H9 (cell line): Measurements from ENCODE around the gene CHSY3. TPM values are rescaled to one million over a fixed set of nuclear protein-coding genes. Genes with fewer than 3 reads are reported as not detected.

Experiments
- DNase-seq: peaks from one replicate; pipeline ENCODE4 v3.0.0-alpha.2; 2017
- H2AFZ ChIP-seq: one replicate; pipeline ENCODE4 v1.6.1; 2013; ENCODE audit warnings: mild to moderate bottlenecking, low read length, control low read depth, moderate library complexity
- H2AK5ac ChIP-seq: 2 replicates; pipeline ENCODE4 v1.6.1; 2013; ENCODE audit warnings: low read length, control low read depth, mixed read lengths; ENCODE audit not compliant: insufficient read length
- H2BK120ac ChIP-seq: one replicate; pipeline ENCODE4 v1.6.1; 2013; ENCODE audit warnings: low read depth, mild to moderate bottlenecking, low read length, control low read depth, inconsistent platforms; ENCODE audit not compliant: poor library complexity, severe bottlenecking
- H2BK12ac ChIP-seq: 2 replicates; pipeline ENCODE4 v1.6.1; 2013; ENCODE audit warnings: low read length, control low read depth, mixed read lengths, low read depth; ENCODE audit not compliant: insufficient read length
- H2BK15ac ChIP-seq: 2 replicates; pipeline ENCODE4 v1.6.1; 2013; ENCODE audit warnings: low read depth, low read length, control low read depth
- H2BK20ac ChIP-seq: one replicate; pipeline ENCODE4 v1.6.1; 2013; ENCODE audit warnings: low read depth, mild to moderate bottlenecking, low read length, control low read depth, inconsistent platforms; ENCODE audit not compliant: poor library complexity, severe bottlenecking
- H2BK5ac ChIP-seq: 2 replicates; pipeline ENCODE4 v1.6.1; 2013; ENCODE audit warnings: low read length, control low read depth, mixed read lengths; ENCODE audit not compliant: insufficient read length
- H3K14ac ChIP-seq: 2 replicates; pipeline ENCODE4 v1.6.1; 2013; ENCODE audit warnings: low read length, control low read depth; ENCODE audit not compliant: insufficient read depth
- H3K18ac ChIP-seq: 2 replicates; pipeline ENCODE4 v1.6.1; 2013; ENCODE audit warnings: low read depth, mild to moderate bottlenecking, mixed read lengths, low read length, control low read depth; ENCODE audit not compliant: insufficient read length
- H3K23ac ChIP-seq: 2 replicates; pipeline ENCODE4 v1.6.1; 2013; ENCODE audit warnings: low read length, control low read depth, mixed read lengths, low read depth; ENCODE audit not compliant: insufficient read length
- H3K23me2 ChIP-seq: 2 replicates; pipeline ENCODE4 v1.6.1; 2013; ENCODE audit warnings: low read depth, mild to moderate bottlenecking, mixed read lengths, low read length, control low read depth; ENCODE audit not compliant: insufficient read length, poor library complexity, severe bottlenecking
- H3K27ac ChIP-seq: 2 replicates; pipeline ENCODE4 v1.5.1; 2013; ENCODE audit warnings: low read length, control low read depth, mixed read lengths, low read depth; ENCODE audit not compliant: insufficient read length
- H3K27me3 ChIP-seq: 2 replicates; pipeline ENCODE4 v1.6.1; 2013; ENCODE audit warnings: low read length, control low read depth, inconsistent platforms; ENCODE audit not compliant: insufficient read depth
- H3K4ac ChIP-seq: 2 replicates; pipeline ENCODE4 v1.6.1; 2013; ENCODE audit warnings: low read depth, mild to moderate bottlenecking, control low read depth, inconsistent platforms, low read length, moderate library complexity
- H3K4me1 ChIP-seq: 2 replicates; pipeline ENCODE4 v1.6.1; 2013; ENCODE audit warnings: low read length, control low read depth, inconsistent platforms; ENCODE audit not compliant: insufficient read depth
- H3K4me2 ChIP-seq: 2 replicates; pipeline ENCODE4 v1.6.1; 2013; ENCODE audit warnings: low read length, control low read depth, mixed read lengths; ENCODE audit not compliant: insufficient read length, insufficient read depth
- H3K56ac ChIP-seq: 2 replicates; pipeline ENCODE4 v1.6.1; 2013; ENCODE audit warnings: low read depth, mild to moderate bottlenecking, mixed read lengths, low read length, control low read depth; ENCODE audit not compliant: insufficient read length
- H3K79me1 ChIP-seq: 2 replicates; pipeline ENCODE4 v1.6.1; 2013; ENCODE audit warnings: low read depth, mild to moderate bottlenecking, moderate library complexity, low read length, control low read depth, inconsistent platforms; ENCODE audit not compliant: insufficient read depth, poor library complexity, severe bottlenecking
- H3K79me2 ChIP-seq: 2 replicates; pipeline ENCODE4 v1.6.1; 2013; ENCODE audit warnings: low read length, control low read depth, inconsistent platforms; ENCODE audit not compliant: insufficient read depth
- H3K9ac ChIP-seq: 2 replicates; pipeline ENCODE4 v1.6.1; 2013; ENCODE audit warnings: low read length, control low read depth, mixed read lengths; ENCODE audit not compliant: insufficient read length; ENCODE audit errors: extremely low read depth
- H3K9me3 ChIP-seq: one replicate; pipeline ENCODE4 v1.6.1; 2013; ENCODE audit warnings: low read depth, low read length, inconsistent platforms; ENCODE audit not compliant: control insufficient read depth
- H3T11ph ChIP-seq: one replicate; pipeline ENCODE4 v1.6.1; 2013; ENCODE audit warnings: mild to moderate bottlenecking, low read length, control low read depth, inconsistent platforms
- H4K20me1 ChIP-seq: one replicate; pipeline ENCODE4 v1.6.1; 2013; ENCODE audit not compliant: control insufficient read depth, insufficient read length, insufficient read depth
- H4K5ac ChIP-seq: 2 replicates; pipeline ENCODE4 v1.6.1; 2013; ENCODE audit warnings: low read depth, mild to moderate bottlenecking, mixed read lengths, low read length, control low read depth; ENCODE audit not compliant: insufficient read length
- H4K8ac ChIP-seq: replicated peaks from 2 replicates; pipeline ENCODE4 v1.6.1; 2013; ENCODE audit warnings: low read length, control low read depth, mixed read lengths, low read depth; ENCODE audit not compliant: insufficient read length
- H4K91ac ChIP-seq: 2 replicates; pipeline ENCODE4 v1.6.1; 2013; ENCODE audit warnings: low read depth, mild to moderate bottlenecking, moderate library complexity, mixed read lengths, low read length, control low read depth; ENCODE audit not compliant: insufficient read length
- H3K27ac Mint-ChIP-seq, 3 experiments: 2 replicates in 2 of 3; 3 replicates in 1 of 3; pipeline ENCODE4 v1.8.0; 2020 to 2021; ENCODE audit warnings: mixed read lengths in 3 of 3, mild to moderate bottlenecking in 1 of 3, moderate library complexity in 1 of 3
- H3K27me3 Mint-ChIP-seq: 2 replicates; pipeline ENCODE4 v1.8.0; 2021; ENCODE audit warnings: low read depth, mild to moderate bottlenecking, moderate library complexity, mixed read lengths
- H3K36me3 Mint-ChIP-seq, 3 experiments: 2 replicates in 2 of 3; 3 replicates in 1 of 3; pipeline ENCODE4 v1.8.0; 2020 to 2021; ENCODE audit warnings: low read depth in 3 of 3, mixed read lengths in 3 of 3; ENCODE audit not compliant: insufficient read depth in 1 of 3
- H3K4me1 Mint-ChIP-seq, 2 experiments: 2 replicates each; pipeline ENCODE4 v1.8.0; 2020; ENCODE audit warnings: mixed read lengths in 2 of 2
- H3K4me3 Mint-ChIP-seq, 2 experiments: 2 replicates in 1 of 2; 3 replicates in 1 of 2; pipeline ENCODE4 v1.8.0; 2020 to 2021; ENCODE audit warnings: mild to moderate bottlenecking in 2 of 2, mixed read lengths in 2 of 2, moderate library complexity in 1 of 2
- H3K9me3 Mint-ChIP-seq, 2 experiments: 2 replicates in 1 of 2; 3 replicates in 1 of 2; pipeline ENCODE4 v1.8.0; 2020; ENCODE audit warnings: mild to moderate bottlenecking in 2 of 2, mixed read lengths in 2 of 2, moderate library complexity in 1 of 2
- CTCF ChIP-seq: fragments of 200-600 bp; sonication (generic); conservative IDR thresholded peaks from 3 replicates; pipeline ENCODE4 v1.8.0; 2021; ENCODE audit warnings: antibody characterized with exemption, mild to moderate bottlenecking
- WGBS: extraction: QIAGEN DNeasy Blood & Tissue Kit; methylation state at CpG from one replicate; pipeline ENCODE4 v1.1.7; 2013; ENCODE audit warnings: missing lambda C conversion rate, low lambda C conversion rate, mixed read lengths; ENCODE audit not compliant: insufficient read length; ENCODE audit errors: extremely low coverage; 5-methylcytosine and 5-hydroxymethylcytosine counted together
- total RNA-seq: library from RNA; stranded (reverse); gene quantifications from 2 replicates; pipeline ENCODE4 v1.2.1, GENCODE V29; 2021

The CHSY3 gene
- total RNA-seq, 1 experiment from 2014 or later: 0.37 TPM

GRCh38 chr5:130099008-130099407, 194.7 kb downstream of the CHSY3 start:
- H3K23ac ChIP-seq: no peak overlapping the region

More at GRCh38 chr5:130099008-130099407, 194.7 kb downstream of the CHSY3 start:
- H3K27ac ChIP-seq: no peak overlapping the region
- H3T11ph ChIP-seq: no peak overlapping the region
- H4K20me1 ChIP-seq: no peaks in the 10 kb centered on the region
- H2BK15ac ChIP-seq: no peak overlapping the region
- no peaks in the 10 kb centered on the region for H3K23me2 ChIP-seq
- no peak overlapping the region for H4K91ac ChIP-seq
- no peaks in the 10 kb centered on the region for H3K9me3 ChIP-seq
- no peak overlapping the region for H3K56ac ChIP-seq
- Mint-ChIP-seq H3K36me3 (no peaks in the 10 kb centered on the region), H3K4me3 (no peak overlapping the region), H3K4me1 (no peaks in the 10 kb centered on the region), H3K27me3 (no peaks in the 10 kb centered on the region), H3K9me3 (no peaks in the 10 kb centered on the region), H3K27ac (no peak overlapping the region)
- H3K79me1 ChIP-seq: no peaks in the 10 kb centered on the region
- DNase-seq: no peak
- H3K9ac ChIP-seq: no peak overlapping the region
- no peak overlapping the region for H2BK5ac ChIP-seq
- no peak overlapping the region for H4K8ac ChIP-seq
- H2AFZ ChIP-seq: no peak overlapping the region
- H2BK120ac ChIP-seq: no peak overlapping the region
- no peak overlapping the region for H3K4ac ChIP-seq
- no peak overlapping the region for H2BK12ac ChIP-seq
- no peak for TF ChIP-seq CTCF
- H3K18ac ChIP-seq: no peak overlapping the region
- no peak overlapping the region for H2AK5ac ChIP-seq
- no peak overlapping the region for H2BK20ac ChIP-seq
- H4K5ac ChIP-seq: no peak overlapping the region
- no CpG with 5 or more reads among the region's 2 CpGs for WGBS
- H3K4me1 ChIP-seq: no peaks in the 10 kb centered on the region
- no peaks in the 10 kb centered on the region for H3K79me2 ChIP-seq
- H3K27me3 ChIP-seq: no peaks in the 10 kb centered on the region
- H3K4me2 ChIP-seq: no peak overlapping the region
- H3K14ac ChIP-seq: no peak overlapping the region
